Chondrocyte (in vitro differentiated cells): ENCODE results near the gene IGFBPL1. TPM values are rescaled to one million over a fixed set of nuclear protein-coding genes. Genes with fewer than 3 reads are reported as not detected.

Source experiments
- DNase-seq: peaks from one replicate; pipeline ENCODE4 v3.0.0; 2021; ENCODE audit warnings: mixed read lengths, low spot score
- H3K27ac Mint-ChIP-seq: one replicate; pipeline ENCODE4 v1.8.0; 2021; ENCODE audit warnings: mild to moderate bottlenecking, moderate library complexity, mixed read lengths; ENCODE audit not compliant: unreplicated experiment
- H3K27me3 Mint-ChIP-seq: 2 replicates; pipeline ENCODE4 v1.8.0; 2021; ENCODE audit warnings: low read depth, mixed read lengths
- H3K36me3 Mint-ChIP-seq: 2 replicates; pipeline ENCODE4 v1.8.0; 2021; ENCODE audit warnings: low read depth, mixed read lengths
- H3K4me1 Mint-ChIP-seq: 2 replicates; pipeline ENCODE4 v1.8.0; 2021; ENCODE audit warnings: low read depth, mild to moderate bottlenecking, mixed read lengths
- H3K4me3 Mint-ChIP-seq: one replicate; pipeline ENCODE4 v1.8.0; 2021; ENCODE audit warnings: mild to moderate bottlenecking, moderate library complexity, mixed read lengths; ENCODE audit not compliant: unreplicated experiment
- H3K9me3 Mint-ChIP-seq: 2 replicates; pipeline ENCODE4 v1.8.0; 2021; ENCODE audit warnings: low read depth, mixed read lengths
- total RNA-seq: library from RNA; stranded (reverse); gene quantifications from 3 replicates; pipeline ENCODE4 v1.2.1, GENCODE V29; 2021
- TF ChIP-seq, protein P1 (sequence below): fragments of 200-600 bp; sonication (generic); IDR thresholded peaks from 2 replicates; pipeline ENCODE4 v1.5.0; 2021; ENCODE audit warnings: antibody characterized with exemption, mild to moderate bottlenecking, moderate library complexity

The IGFBPL1 gene
- total RNA-seq, 1 donor from 2014 or later: 2.8 TPM

DNA sequence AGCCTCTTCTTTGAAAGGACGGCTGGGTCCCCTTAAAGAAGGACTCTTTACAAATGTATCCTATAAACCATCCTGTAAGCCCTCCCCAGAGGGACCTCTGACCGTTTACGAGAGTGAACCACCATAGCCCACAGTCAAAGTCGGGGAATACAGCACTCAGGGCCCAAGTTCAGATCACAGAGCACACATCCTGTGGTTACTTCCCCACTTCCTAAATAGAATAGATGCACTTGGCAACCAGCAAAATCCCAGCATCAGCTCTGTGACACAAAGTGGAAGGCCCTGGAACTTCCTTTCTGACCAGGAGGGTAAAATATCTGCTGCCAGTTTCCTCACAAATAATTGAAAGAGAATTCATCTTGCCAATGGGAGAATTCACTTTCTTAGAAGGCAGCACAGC lies 6.9 kb upstream of the IGFBPL1 start:
- no peak for DNase-seq
- Mint-ChIP-seq H3K27me3 (peaks cover 15% of the 10 kb centered on the region), H3K9me3 (no peaks in the 10 kb centered on the region), H3K4me1 (peaks cover 4% of the 10 kb centered on the region), H3K36me3 (no peaks in the 10 kb centered on the region), H3K4me3 (no peak overlapping the region), H3K27ac (no peak overlapping the region)
- TF ChIP-seq, protein P1, sequence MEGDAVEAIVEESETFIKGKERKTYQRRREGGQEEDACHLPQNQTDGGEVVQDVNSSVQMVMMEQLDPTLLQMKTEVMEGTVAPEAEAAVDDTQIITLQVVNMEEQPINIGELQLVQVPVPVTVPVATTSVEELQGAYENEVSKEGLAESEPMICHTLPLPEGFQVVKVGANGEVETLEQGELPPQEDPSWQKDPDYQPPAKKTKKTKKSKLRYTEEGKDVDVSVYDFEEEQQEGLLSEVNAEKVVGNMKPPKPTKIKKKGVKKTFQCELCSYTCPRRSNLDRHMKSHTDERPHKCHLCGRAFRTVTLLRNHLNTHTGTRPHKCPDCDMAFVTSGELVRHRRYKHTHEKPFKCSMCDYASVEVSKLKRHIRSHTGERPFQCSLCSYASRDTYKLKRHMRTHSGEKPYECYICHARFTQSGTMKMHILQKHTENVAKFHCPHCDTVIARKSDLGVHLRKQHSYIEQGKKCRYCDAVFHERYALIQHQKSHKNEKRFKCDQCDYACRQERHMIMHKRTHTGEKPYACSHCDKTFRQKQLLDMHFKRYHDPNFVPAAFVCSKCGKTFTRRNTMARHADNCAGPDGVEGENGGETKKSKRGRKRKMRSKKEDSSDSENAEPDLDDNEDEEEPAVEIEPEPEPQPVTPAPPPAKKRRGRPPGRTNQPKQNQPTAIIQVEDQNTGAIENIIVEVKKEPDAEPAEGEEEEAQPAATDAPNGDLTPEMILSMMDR: no peak

DNA sequence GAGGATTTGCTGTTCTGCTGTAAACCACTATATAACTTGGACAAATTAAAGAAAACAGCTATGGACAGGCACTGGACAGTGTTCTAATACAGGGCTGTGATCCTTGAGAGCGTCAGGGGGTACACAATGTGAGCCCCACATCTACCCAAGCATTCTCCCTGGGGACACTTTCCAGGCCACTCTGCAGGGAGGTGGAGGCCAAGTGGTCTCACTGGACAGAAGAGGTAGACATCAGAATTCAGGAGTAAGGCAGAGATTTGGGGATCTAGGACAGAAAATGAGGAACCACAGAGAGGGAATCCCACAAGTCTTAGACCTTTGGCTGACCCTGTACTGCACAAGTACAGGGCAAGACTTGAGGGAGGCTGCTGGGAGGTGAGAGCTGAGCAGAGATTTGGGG lies 3.8 kb upstream of the IGFBPL1 start:
- Mint-ChIP-seq H3K27ac (no peak overlapping the region), H3K4me3 (no peak overlapping the region), H3K36me3 (no peaks in the 10 kb centered on the region), H3K9me3 (no peaks in the 10 kb centered on the region), H3K4me1 (no peaks in the 10 kb centered on the region), H3K27me3 (peaks cover 20% of the 10 kb centered on the region)
- TF ChIP-seq, protein P1: no peak
- no peak for DNase-seq

DNA sequence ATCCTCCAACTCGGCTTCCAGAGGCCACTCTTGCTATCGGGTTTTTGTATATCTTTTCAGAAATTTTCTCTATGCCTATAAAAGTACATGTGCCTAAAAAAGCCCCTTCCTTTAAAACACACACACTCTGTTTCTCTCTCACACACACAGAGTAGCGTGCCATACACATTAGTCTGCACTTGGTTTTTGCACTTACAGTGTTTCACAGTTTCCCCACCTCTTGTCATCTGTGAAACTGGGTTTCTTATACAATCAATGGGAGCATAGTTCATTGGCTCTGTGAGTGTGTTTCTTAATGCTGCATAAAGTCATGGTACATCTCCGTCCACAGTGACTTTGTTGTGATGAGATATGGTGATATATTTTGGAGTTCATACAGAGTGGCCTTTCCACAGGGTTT lies 664 bp upstream of the IGFBPL1 start:
- Mint-ChIP-seq H3K27me3 (peaks cover 20% of the 10 kb centered on the region), H3K36me3 (no peaks in the 10 kb centered on the region), H3K27ac (no peak overlapping the region), H3K4me1 (peaks cover 12% of the 10 kb centered on the region), H3K9me3 (no peaks in the 10 kb centered on the region), H3K4me3 (no peak overlapping the region)
- TF ChIP-seq, protein P1: no peak
- no peak for DNase-seq

- H3K4me1 Mint-ChIP-seq: peaks cover 12% of the 10 kb centered on the region
- H3K36me3 Mint-ChIP-seq: no peaks in the 10 kb centered on the region
- no peak for DNase-seq
- peaks cover 20% of the 10 kb centered on the region for H3K27me3 Mint-ChIP-seq
- H3K4me3 Mint-ChIP-seq: peak overlapping the region; percentile 56
- TF ChIP-seq, protein P1: no peak
- H3K27ac Mint-ChIP-seq: no peak overlapping the region
- no peaks in the 10 kb centered on the region for H3K9me3 Mint-ChIP-seq
Measured at GRCh38 chr9:38423273-38423972, 831 bp downstream of the IGFBPL1 start.

DNA sequence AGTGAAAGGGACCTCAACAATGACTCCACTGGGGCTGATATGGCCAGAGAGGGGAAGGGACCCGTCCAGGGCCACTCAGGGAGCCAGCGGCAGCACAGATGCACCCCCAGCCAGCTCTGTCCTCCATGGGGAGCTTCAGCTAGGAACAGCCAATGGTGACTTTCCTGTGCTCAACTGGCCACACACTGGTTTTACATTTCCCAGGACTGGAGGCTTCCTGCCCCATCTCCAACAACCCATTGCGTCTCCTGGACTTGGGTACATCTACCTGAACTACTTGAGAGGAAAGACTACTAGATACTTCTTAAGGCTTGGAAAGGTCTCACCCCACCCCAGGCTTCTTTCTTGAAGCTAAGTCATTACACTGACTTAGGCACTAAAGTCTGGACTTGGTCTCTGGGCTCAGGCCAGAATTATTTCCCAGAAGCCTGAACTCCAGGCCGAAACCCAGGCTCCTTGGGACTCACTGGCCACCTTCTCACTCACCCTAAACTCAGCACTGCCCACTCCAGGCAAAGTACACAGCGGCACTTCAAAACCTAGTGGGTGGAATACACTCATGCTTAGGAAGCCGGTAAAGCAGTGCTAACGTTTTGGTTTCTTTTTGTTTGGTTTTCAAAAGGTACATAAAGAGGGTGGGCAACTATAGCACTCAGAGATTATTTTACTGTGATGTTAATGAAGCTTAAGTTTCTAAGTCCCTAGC lies 1.5 kb downstream of the IGFBPL1 start:
- H3K27me3 Mint-ChIP-seq: peaks cover 15% of the 10 kb centered on the region
- H3K27ac Mint-ChIP-seq: no peak overlapping the region
- TF ChIP-seq, protein P1: no peak
- peaks cover 12% of the 10 kb centered on the region for H3K4me1 Mint-ChIP-seq
- no peak for DNase-seq
- H3K9me3 Mint-ChIP-seq: no peaks in the 10 kb centered on the region
- no peaks in the 10 kb centered on the region for H3K36me3 Mint-ChIP-seq
- H3K4me3 Mint-ChIP-seq: no peak overlapping the region
